NCI-H146 treated with DMSO at 0.1 percent for 48 hours (cell line): Measurements from ENCODE around the gene ELMO2.
A peak's percentile ranks its signal among the peaks of the same experiment; 100 is the strongest.

Experiments used
- DNase-seq: peaks from one replicate; lab custom pipeline; 2025; ENCODE audit not compliant: unreplicated experiment; lab: John Stamatoyannopoulos, UW

Gene ELMO2

GRCh38 chr20:46368902-46369268 is 37.5 kb downstream of the ELMO2 start:
- no peak for DNase-seq

GRCh38 chr20:46367967-46368901 is 38.2 kb downstream of the ELMO2 start:
- no peak for DNase-seq

- no peak for DNase-seq
Observed at GRCh38 chr20:46367234-46367633, 39.2 kb downstream of the ELMO2 start.

GRCh38 chr20:46366826-46367225 is 39.6 kb downstream of the ELMO2 start:
- no peak for DNase-seq

- DNase-seq = no peak
Observed at GRCh38 chr20:46365487-46366220, 40.8 kb downstream of the ELMO2 start.

- DNase-seq = no peak
Observed at GRCh38 chr20:46364670-46365486, 41.5 kb downstream of the ELMO2 start.

- DNase-seq = peak; percentile 81
Observed at GRCh38 chr20:46363874-46364669, 42.3 kb downstream of the ELMO2 start.

- no peak for DNase-seq
Observed at GRCh38 chr20:46362921-46363867, 43.2 kb downstream of the ELMO2 start.

- DNase-seq = no peak
Observed at GRCh38 chr20:46361811-46362210, 44.6 kb downstream of the ELMO2 start.

GRCh38 chr20:46361381-46361780 is 45.0 kb downstream of the ELMO2 start:
- no peak for DNase-seq

- DNase-seq = no peak
Observed at GRCh38 chr20:46359233-46359751, 47.1 kb downstream of the ELMO2 start.

- DNase-seq = no peak
Observed at GRCh38 chr20:46358346-46359058, 47.9 kb downstream of the ELMO2 start.

- DNase-seq = no peak
Observed at GRCh38 chr20:46357030-46357514, 49.3 kb downstream of the ELMO2 start.

GRCh38 chr20:46356195-46357029 is 50.0 kb downstream of the ELMO2 start:
- no peak for DNase-seq

GRCh38 chr20:46355778-46356177 is 50.6 kb downstream of the ELMO2 start:
- no peak for DNase-seq

GRCh38 chr20:46354920-46355654 is 51.3 kb downstream of the ELMO2 start:
- DNase-seq = no peak

- DNase-seq = no peak
Observed at GRCh38 chr20:46354207-46354555, 52.2 kb downstream of the ELMO2 start.
